OCI-LY7 (cell line): ENCODE results near the gene NTRK3. TPM values are rescaled to one million over a fixed set of nuclear protein-coding genes. Genes with fewer than 3 reads are reported as not detected.

Experiments
- BruUV-seq: library from RNA; stranded (reverse); fragments of 400-500 nt; replicated peaks from 2 replicates; lab custom pipeline; 2021; lab: Mats Ljungman, UMichigan
- CTCF ChIA-PET: fragments of 300-600 bp; sonication (Branson Sonifier 250); formaldehyde crosslinking; loops from one replicate; lab custom pipeline; 2022; ENCODE audit warnings: antibody characterized with exemption; ENCODE audit not compliant: unreplicated experiment; lab: Charles Lee
- POLR2A ChIA-PET: fragments of 300-600 bp; sonication (Branson Sonifier 250); formaldehyde crosslinking; loops from one replicate; lab custom pipeline; 2022; ENCODE audit warnings: antibody characterized with exemption; lab: Charles Lee
- DNase-seq: peaks from one replicate; pipeline ENCODE4 v3.0.0-alpha.2; 2015; ENCODE audit warnings: low spot score
- H2AFZ ChIP-seq: fragments of 200-600 bp; sonication (generic), shearing (Covaris generic); 2 replicates; pipeline ENCODE4 v1.6.1; 2014; ENCODE audit warnings: mild to moderate bottlenecking, antibody characterized with exemption, low read length, moderate library complexity
- H3K27ac ChIP-seq: fragments of 200-600 bp; sonication (generic); 2 replicates; pipeline ENCODE4 v1.5.1; 2014; ENCODE audit warnings: mixed run types, low read depth, mild to moderate bottlenecking, moderate library complexity, low read length, inconsistent platforms; ENCODE audit not compliant: poor library complexity, severe bottlenecking
- H3K36me3 ChIP-seq: fragments of 200-600 bp; sonication (generic); 2 replicates; pipeline ENCODE4 v1.6.1; 2014; ENCODE audit warnings: mild to moderate bottlenecking, antibody characterized with exemption, low read length, moderate library complexity, mixed read lengths; ENCODE audit not compliant: insufficient read depth
- H3K4me1 ChIP-seq: fragments of 200-600 bp; sonication (generic); 2 replicates; pipeline ENCODE4 v1.5.1; 2014; ENCODE audit warnings: mild to moderate bottlenecking, low read length; ENCODE audit not compliant: insufficient read depth, poor library complexity, severe bottlenecking
- H3K4me2 ChIP-seq: fragments of 200-600 bp; sonication (generic); 2 replicates; pipeline ENCODE4 v1.6.1; 2014; ENCODE audit warnings: mild to moderate bottlenecking, low read length
- H3K4me3 ChIP-seq: fragments of 200-600 bp; sonication (generic); 2 replicates; pipeline ENCODE4 v1.5.1; 2014; ENCODE audit warnings: mild to moderate bottlenecking, low read depth, low read length; ENCODE audit not compliant: poor library complexity, severe bottlenecking
- H3K79me2 ChIP-seq: fragments of 200-600 bp; sonication (generic); 2 replicates; pipeline ENCODE4 v1.6.1; 2016; ENCODE audit warnings: low read depth, mild to moderate bottlenecking, low read length, moderate library complexity, mixed read lengths; ENCODE audit not compliant: insufficient read depth
- H3K9me2 ChIP-seq: fragments of 200-600 bp; sonication (generic); 2 replicates; pipeline ENCODE4 v1.6.1; 2016; ENCODE audit warnings: mild to moderate bottlenecking, low read length, mixed read lengths; ENCODE audit not compliant: insufficient read depth
- H3K9me3 ChIP-seq: fragments of 200-600 bp; sonication (generic); 2 replicates; pipeline ENCODE4 v1.6.1; 2014; ENCODE audit warnings: mild to moderate bottlenecking, mixed run types, low read length, mixed read lengths
- H4K20me1 ChIP-seq: fragments of 200-600 bp; sonication (generic); 2 replicates; pipeline ENCODE4 v1.6.1; 2014; ENCODE audit warnings: mild to moderate bottlenecking, antibody characterized with exemption, low read length, moderate library complexity, mixed read lengths; ENCODE audit not compliant: insufficient read depth
- EZH2phosphoT487 ChIP-seq: fragments of 200-600 bp; sonication (generic); IDR thresholded peaks from 2 replicates; pipeline ENCODE4 v1.6.1; 2018; ENCODE audit warnings: low read depth, borderline replicate concordance, mild to moderate bottlenecking, mixed run types, antibody characterized with exemption, low read length, moderate library complexity, mixed read lengths
- intact Hi-C: fragments of 100-400 bp; cut with micrococcal nuclease; formaldehyde crosslinking; loops from one replicate; pipeline ENCODE4 v1.10.0; 2022; ENCODE audit not compliant: unreplicated experiment
- total RNA-seq, 2 experiments: library from RNA; depleted of rRNA in 1 of 2; stranded (reverse); fragments of >200 nt in 1 of 2; shearing (Covaris generic) in 1 of 2; gene quantifications; 2 replicates each; pipeline ENCODE4 v1.2.3, GENCODE V29; 2014 to 2022
- TF ChIP-seq, protein P1 (sequence below): fragments of 200-600 bp; sonication (generic); conservative IDR thresholded peaks from 2 replicates; pipeline ENCODE4 v1.5.1; 2014; ENCODE audit warnings: mild to moderate bottlenecking, antibody characterized with exemption, low read length, moderate library complexity, mixed read lengths

The NTRK3 gene
- total RNA-seq, 2 experiments from 2014 or later = 0.50 to 2.5 TPM

DNA sequence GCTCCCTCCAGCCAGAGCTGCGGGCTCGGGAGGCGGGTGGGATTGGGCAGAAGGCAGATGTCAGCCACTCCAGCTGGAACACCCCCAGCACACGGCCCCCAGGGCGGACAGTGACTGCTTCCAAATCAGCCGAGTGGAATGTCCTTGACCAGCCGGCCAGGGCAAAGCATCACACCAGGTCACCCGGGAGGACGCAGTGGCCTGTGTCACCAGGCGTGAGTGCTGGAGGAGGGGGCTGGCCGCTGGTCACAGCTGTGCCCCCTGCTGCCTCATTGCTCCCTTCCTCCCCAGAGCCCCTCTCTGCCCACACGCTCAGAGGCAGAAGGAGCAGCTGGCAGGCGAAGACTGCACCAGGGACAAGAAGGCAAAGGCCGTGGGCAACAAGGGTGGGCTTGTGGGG is 33.5 kb downstream of the NTRK3 start:
- intact Hi-C loops = no loop called here
- H4K20me1 ChIP-seq = no peaks in the 10 kb centered on the region
- H3K4me3 ChIP-seq = no peak overlapping the region
- no peaks in the 10 kb centered on the region for H3K9me3 ChIP-seq
- ChIA-PET CTCF (no interaction called here), POLR2A (no interaction called here)
- H3K9me2 ChIP-seq = no peaks in the 10 kb centered on the region
- H3K27ac ChIP-seq = no peak overlapping the region
- H3K4me1 ChIP-seq = no peaks in the 10 kb centered on the region
- H3K4me2 ChIP-seq = no peak overlapping the region
- no peak overlapping the region for H2AFZ ChIP-seq
- H3K79me2 ChIP-seq = no peaks in the 10 kb centered on the region
- TF ChIP-seq, protein P1, sequence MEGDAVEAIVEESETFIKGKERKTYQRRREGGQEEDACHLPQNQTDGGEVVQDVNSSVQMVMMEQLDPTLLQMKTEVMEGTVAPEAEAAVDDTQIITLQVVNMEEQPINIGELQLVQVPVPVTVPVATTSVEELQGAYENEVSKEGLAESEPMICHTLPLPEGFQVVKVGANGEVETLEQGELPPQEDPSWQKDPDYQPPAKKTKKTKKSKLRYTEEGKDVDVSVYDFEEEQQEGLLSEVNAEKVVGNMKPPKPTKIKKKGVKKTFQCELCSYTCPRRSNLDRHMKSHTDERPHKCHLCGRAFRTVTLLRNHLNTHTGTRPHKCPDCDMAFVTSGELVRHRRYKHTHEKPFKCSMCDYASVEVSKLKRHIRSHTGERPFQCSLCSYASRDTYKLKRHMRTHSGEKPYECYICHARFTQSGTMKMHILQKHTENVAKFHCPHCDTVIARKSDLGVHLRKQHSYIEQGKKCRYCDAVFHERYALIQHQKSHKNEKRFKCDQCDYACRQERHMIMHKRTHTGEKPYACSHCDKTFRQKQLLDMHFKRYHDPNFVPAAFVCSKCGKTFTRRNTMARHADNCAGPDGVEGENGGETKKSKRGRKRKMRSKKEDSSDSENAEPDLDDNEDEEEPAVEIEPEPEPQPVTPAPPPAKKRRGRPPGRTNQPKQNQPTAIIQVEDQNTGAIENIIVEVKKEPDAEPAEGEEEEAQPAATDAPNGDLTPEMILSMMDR = no peak
- TF ChIP-seq EZH2phosphoT487 = no peak
- H3K36me3 ChIP-seq = no peaks in the 10 kb centered on the region
- DNase-seq = no peak
- BruUV-seq = no TSS peak

DNA sequence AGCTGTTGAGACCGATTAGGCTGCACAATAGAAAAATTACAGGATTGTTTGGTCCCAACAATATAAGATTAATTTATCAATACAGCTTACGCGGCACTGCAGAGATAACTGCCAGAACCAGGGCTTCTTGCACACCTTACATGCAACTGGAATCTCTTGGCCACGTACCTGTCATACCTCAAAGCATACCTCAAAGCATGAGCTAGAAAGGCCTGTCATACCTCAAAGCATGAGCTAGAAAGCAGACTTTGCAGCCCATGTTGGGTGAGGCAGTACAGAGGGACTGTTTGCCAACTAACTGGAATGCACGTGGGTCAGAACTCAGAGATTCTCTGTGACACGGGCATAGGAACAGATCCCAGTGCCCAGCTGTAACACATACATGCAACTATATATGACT is 34.7 kb downstream of the NTRK3 start:
- no TSS peak for BruUV-seq
- Histone ChIP-seq H2AFZ (no peak overlapping the region), H3K9me2 (no peaks in the 10 kb centered on the region), H3K79me2 (no peaks in the 10 kb centered on the region), H3K27ac (no peak overlapping the region), H3K4me1 (no peaks in the 10 kb centered on the region), H3K4me2 (no peak overlapping the region), H3K9me3 (no peaks in the 10 kb centered on the region), H4K20me1 (no peaks in the 10 kb centered on the region), H3K4me3 (no peak overlapping the region), H3K36me3 (no peaks in the 10 kb centered on the region)
- intact Hi-C loops = no loop called here
- CTCF ChIA-PET = interaction anchor here (1.0 kb wide), 1 partner anchor 24 kb away, joined by 3 read pairs; no protein-coding TSS in a partner anchor
- POLR2A ChIA-PET = no interaction called here
- DNase-seq = no peak
- TF ChIP-seq EZH2phosphoT487 = no peak
- TF ChIP-seq, protein P1 = no peak

DNA sequence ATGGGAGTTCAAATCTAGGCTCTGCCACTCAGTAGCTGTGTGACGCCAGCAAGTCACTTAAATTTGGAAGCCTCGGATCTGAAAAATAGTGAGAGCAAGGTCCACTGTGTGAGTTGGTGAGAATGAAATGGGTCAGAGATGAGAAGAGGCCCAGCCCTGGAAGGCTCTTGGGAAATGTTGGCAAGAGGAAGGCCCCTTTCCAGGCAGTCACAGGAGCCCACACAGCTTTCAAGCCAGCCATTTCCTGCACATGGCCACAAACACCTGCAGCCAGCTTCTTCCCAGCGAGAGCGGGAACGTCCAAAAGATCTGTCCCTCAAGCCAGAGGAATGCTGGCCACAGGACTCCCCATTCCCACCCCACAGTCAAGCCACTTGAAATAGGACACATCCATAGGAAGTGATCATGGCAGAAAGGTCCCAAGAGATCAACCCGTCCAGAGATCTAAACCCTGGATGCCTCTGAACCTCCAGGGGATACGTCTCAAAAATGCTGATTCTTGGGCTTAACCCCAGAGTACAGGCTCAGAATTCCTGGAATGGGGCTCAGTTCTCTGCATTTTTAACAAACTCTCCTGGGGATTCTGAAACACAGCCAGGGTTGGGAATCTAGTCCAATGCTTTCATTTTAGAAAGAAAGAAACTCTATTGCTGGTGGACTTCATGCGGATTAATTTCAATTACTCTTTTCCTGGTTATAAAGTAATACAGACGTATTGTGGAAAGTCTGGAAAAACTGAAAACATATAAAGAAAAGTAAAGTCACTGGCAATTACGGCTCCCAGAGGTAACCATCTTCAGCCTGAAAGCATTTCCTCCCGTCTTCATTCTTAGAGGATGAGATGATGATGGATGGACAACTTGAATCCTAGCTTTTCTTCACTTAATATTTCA is 35.9 kb downstream of the NTRK3 start:
- no peak for TF ChIP-seq EZH2phosphoT487
- TF ChIP-seq, protein P1 = no peak
- no peaks in the 10 kb centered on the region for H3K36me3 ChIP-seq
- ChIA-PET POLR2A (interaction anchor here (0.6 kb wide), 1 partner anchor 232 kb away, joined by 3 read pairs; no protein-coding TSS in a partner anchor), CTCF (no interaction called here)
- no peak overlapping the region for H3K27ac ChIP-seq
- no peaks in the 10 kb centered on the region for H4K20me1 ChIP-seq
- no peak overlapping the region for H3K4me3 ChIP-seq
- H3K9me3 ChIP-seq = no peaks in the 10 kb centered on the region
- H3K9me2 ChIP-seq = no peaks in the 10 kb centered on the region
- H3K79me2 ChIP-seq = no peaks in the 10 kb centered on the region
- intact Hi-C loops = no loop called here
- no TSS peak for BruUV-seq
- no peak overlapping the region for H2AFZ ChIP-seq
- peaks cover 3% of the 10 kb centered on the region for H3K4me1 ChIP-seq
- no peak overlapping the region for H3K4me2 ChIP-seq
- no peak for DNase-seq
